Measurements from ENCODE around the gene ZNF276.

- TF ChIP-seq CTCF (IDR thresholded peaks at IDR 0.05) (no peak), POLR2A (IDR thresholded peaks at IDR 0.05) (no peak), EP300 (IDR thresholded peaks at IDR 0.05) (no peak)
Observed at GRCh38 chr16:89707695-89708094, 13.6 kb upstream of the ZNF276 start.
